HG03558 (cell line): Measurements from ENCODE around the gene ACSF2.

ENCODE experiments used
- ATAC-seq: cut with Tn5 transposase; IDR thresholded peaks from one replicate; pipeline ENCODE4 v1.9.1; 2021; ENCODE audit warnings: moderate number of reproducible peaks; ENCODE audit not compliant: unreplicated experiment; ENCODE audit errors: extremely low read depth

ACSF2 gene

GRCh38 chr17:50492214-50492613, 66.2 kb downstream of the ACSF2 start:
- no peak for ATAC-seq

- ATAC-seq = no peak
These were observed 67.7 kb downstream of the ACSF2 start for GRCh38 chr17:50493744-50494143.

- no peak for ATAC-seq
These were observed 69.3 kb downstream of the ACSF2 start for GRCh38 chr17:50495217-50495823.

- ATAC-seq = no peak
These were observed 69.9 kb downstream of the ACSF2 start for GRCh38 chr17:50495918-50496317.

GRCh38 chr17:50498021-50498874, 72.2 kb downstream of the ACSF2 start:
- no peak for ATAC-seq

GRCh38 chr17:50499270-50499669, 73.3 kb downstream of the ACSF2 start:
- no peak for ATAC-seq

- no peak for ATAC-seq
These were observed 73.7 kb downstream of the ACSF2 start for GRCh38 chr17:50499721-50500120.

- ATAC-seq = no peak
These were observed 75.0 kb downstream of the ACSF2 start for GRCh38 chr17:50501054-50501453.

- ATAC-seq = no peak
These were observed 76.4 kb downstream of the ACSF2 start for GRCh38 chr17:50502301-50502990.

- no peak for ATAC-seq
These were observed 79.6 kb downstream of the ACSF2 start for GRCh38 chr17:50505591-50506130.

GRCh38 chr17:50506298-50506697, 80.3 kb downstream of the ACSF2 start:
- no peak for ATAC-seq

GRCh38 chr17:50507871-50508572, 82.0 kb downstream of the ACSF2 start, which contains the start of gene MYCBPAP:
Gene MYCBPAP, plus strand, starts transcription at chr17:50508439. Its CDS starts 236 bp downstream, at chr17:50508675.
- ATAC-seq = no peak

- ATAC-seq = no peak
These were observed 82.8 kb downstream of the ACSF2 start for GRCh38 chr17:50508573-50509460.

GRCh38 chr17:50511058-50511457, 85.0 kb downstream of the ACSF2 start:
- ATAC-seq = peak; percentile 64

GRCh38 chr17:50513495-50513894, 87.5 kb downstream of the ACSF2 start:
- no peak for ATAC-seq

- ATAC-seq = no peak
These were observed 88.4 kb downstream of the ACSF2 start for GRCh38 chr17:50514388-50514787.

- ATAC-seq = no peak
These were observed 89.1 kb downstream of the ACSF2 start for GRCh38 chr17:50514936-50515702.

- no peak for ATAC-seq
These were observed 91.0 kb downstream of the ACSF2 start for GRCh38 chr17:50517011-50517410.
